H1 (cell line): ENCODE results near the gene GADD45B.

ENCODE experiments used
- BCL11A ChIP-seq, 2 experiments: IDR thresholded peaks; one replicate each; pipeline ENCODE4 v1.6.1; 2011; ENCODE audit warnings: low read depth in 2 of 2, low read length in 2 of 2, mild to moderate bottlenecking in 2 of 2
- EGR1 ChIP-seq: IDR thresholded peaks from 2 replicates; pipeline ENCODE4 v1.6.1; 2011; ENCODE audit warnings: low read depth, low read length, borderline replicate concordance
- EP300 ChIP-seq, 2 experiments: IDR thresholded peaks; 1 replicate in 1 of 2; 2 replicates in 1 of 2; pipeline ENCODE4 v1.6.1; 2011 to 2012; ENCODE audit warnings: low read depth in 2 of 2, low read length in 2 of 2, mild to moderate bottlenecking in 2 of 2, borderline replicate concordance in 1 of 2, inconsistent platforms in 1 of 2, moderate library complexity in 1 of 2
- EZH2 ChIP-seq: fragments of 200-600 bp; sonication (generic); IDR thresholded peaks from 2 replicates; pipeline ENCODE4 v1.7.1; 2012; ENCODE audit warnings: low read depth, mild to moderate bottlenecking, moderate library complexity, low read length, inconsistent platforms; ENCODE audit not compliant: severe bottlenecking
- JUN ChIP-seq: IDR thresholded peaks from 2 replicates; pipeline ENCODE4 v1.6.1; 2011; ENCODE audit warnings: low read depth, mild to moderate bottlenecking, improper control_type of control experiment, low read length
- POLR2A ChIP-seq, 2 experiments: IDR thresholded peaks; 1 replicate in 1 of 2; 2 replicates in 1 of 2; pipeline ENCODE4 v1.6.1; 2011; ENCODE audit warnings: low read depth in 2 of 2, low read length in 2 of 2, mild to moderate bottlenecking in 2 of 2; ENCODE audit errors: control extremely low read depth in 1 of 2
- RNF2 ChIP-seq: fragments of 200-900, 300-1000 bp; sonication (generic); IDR thresholded peaks from 2 replicates; pipeline ENCODE4 v1.7.1; 2016; ENCODE audit warnings: borderline replicate concordance, low read depth, mild to moderate bottlenecking, antibody characterized with exemption, low read length; ENCODE audit not compliant: poor library complexity, severe bottlenecking; ENCODE audit errors: missing control alignments
- SIN3A ChIP-seq, 2 experiments: IDR thresholded peaks in 1 of 2; conservative IDR thresholded peaks in 1 of 2; 2 replicates each; pipeline ENCODE4 v1.6.1; 2011 to 2012; ENCODE audit warnings: low read length in 2 of 2, improper control_type of control experiment in 1 of 2, low read depth in 1 of 2, mild to moderate bottlenecking in 1 of 2
- SRF ChIP-seq: IDR thresholded peaks from 2 replicates; pipeline ENCODE4 v1.6.1; 2011; ENCODE audit warnings: mild to moderate bottlenecking, low read depth, low read length, moderate library complexity
- SUZ12 ChIP-seq: fragments of 200-600 bp; sonication (generic); IDR thresholded peaks from 2 replicates; pipeline ENCODE4 v1.6.1; 2012; ENCODE audit warnings: mild to moderate bottlenecking, inconsistent platforms, low read length, moderate library complexity, mixed read lengths
- TF ChIP-seq, protein P1 (sequence below), 3 experiments: IDR thresholded peaks; 1 replicate in 2 of 3; 2 replicates in 1 of 3; pipeline versions ENCODE4 v1.5.1 to v1.6.1; 2011; ENCODE audit warnings: low read length in 3 of 3, mild to moderate bottlenecking in 3 of 3, inconsistent platforms in 2 of 3, low read depth in 1 of 3, moderate library complexity in 1 of 3; ENCODE audit not compliant: insufficient read depth in 1 of 3; ENCODE audit errors: control extremely low read depth in 1 of 3

DNA sequence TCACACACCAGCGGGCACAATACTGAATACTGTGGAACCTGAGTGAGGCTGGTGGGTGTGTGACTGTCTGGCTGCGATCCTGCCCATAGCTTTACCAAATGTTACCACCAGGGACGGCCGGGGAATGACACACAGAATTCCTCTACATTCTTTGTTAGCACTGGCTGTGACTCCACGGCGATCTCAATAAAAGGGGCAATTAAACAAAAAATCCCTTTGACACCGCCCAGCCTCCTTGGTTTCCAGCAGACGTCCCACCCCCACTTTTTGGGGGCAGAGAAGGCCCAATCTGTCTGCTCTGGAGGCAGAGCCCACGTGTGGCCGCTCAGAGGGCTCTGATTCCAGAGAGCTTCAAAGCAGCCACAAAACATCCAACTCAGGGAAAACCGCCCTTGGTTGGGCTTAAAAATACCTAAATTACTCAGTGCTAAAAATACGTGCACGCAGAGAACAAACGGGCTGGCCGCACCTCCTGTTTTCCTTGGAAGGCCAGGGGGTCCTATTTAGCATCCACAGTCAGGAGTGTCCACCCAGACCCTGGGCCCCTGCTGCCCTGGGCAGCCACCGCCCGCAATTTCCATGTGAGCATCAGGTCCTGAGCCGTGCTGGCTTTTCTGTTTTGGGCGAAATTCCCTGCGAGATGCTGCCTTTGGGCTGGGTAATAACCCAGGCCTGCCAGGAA lies 47.8 kb downstream of the GADD45B start:
- TF ChIP-seq RNF2 (no peak), JUN (no peak), EP300 (IDR thresholded peaks at IDR 0.05; ENCODE audit: borderline replicate concordance in 1 of 2, low read depth in 2 of 2, low read length in 2 of 2) (no peak), POLR2A (IDR thresholded peaks at IDR 0.05; ENCODE audit: control extremely low read depth in 1 of 2, low read depth in 2 of 2, low read length in 2 of 2) (no peak), SUZ12 (no peak), SRF (no peak), EZH2 (no peak), EGR1 (no peak), BCL11A (IDR thresholded peaks at IDR 0.05; ENCODE audit: low read depth in 2 of 2, low read length in 2 of 2) (no peak), SIN3A (conservative IDR thresholded peaks at IDR 0.05 in 1 of 2, IDR thresholded peaks at IDR 0.05 in 1 of 2; ENCODE audit: low read depth in 1 of 2, low read length in 2 of 2) (no peak)
- TF ChIP-seq, protein P1, sequence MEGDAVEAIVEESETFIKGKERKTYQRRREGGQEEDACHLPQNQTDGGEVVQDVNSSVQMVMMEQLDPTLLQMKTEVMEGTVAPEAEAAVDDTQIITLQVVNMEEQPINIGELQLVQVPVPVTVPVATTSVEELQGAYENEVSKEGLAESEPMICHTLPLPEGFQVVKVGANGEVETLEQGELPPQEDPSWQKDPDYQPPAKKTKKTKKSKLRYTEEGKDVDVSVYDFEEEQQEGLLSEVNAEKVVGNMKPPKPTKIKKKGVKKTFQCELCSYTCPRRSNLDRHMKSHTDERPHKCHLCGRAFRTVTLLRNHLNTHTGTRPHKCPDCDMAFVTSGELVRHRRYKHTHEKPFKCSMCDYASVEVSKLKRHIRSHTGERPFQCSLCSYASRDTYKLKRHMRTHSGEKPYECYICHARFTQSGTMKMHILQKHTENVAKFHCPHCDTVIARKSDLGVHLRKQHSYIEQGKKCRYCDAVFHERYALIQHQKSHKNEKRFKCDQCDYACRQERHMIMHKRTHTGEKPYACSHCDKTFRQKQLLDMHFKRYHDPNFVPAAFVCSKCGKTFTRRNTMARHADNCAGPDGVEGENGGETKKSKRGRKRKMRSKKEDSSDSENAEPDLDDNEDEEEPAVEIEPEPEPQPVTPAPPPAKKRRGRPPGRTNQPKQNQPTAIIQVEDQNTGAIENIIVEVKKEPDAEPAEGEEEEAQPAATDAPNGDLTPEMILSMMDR (IDR thresholded peaks at IDR 0.05; ENCODE audit: control extremely low read depth in 1 of 3, insufficient read depth in 1 of 3, low read depth in 1 of 3, low read length in 3 of 3): peak in 2 of 3 experiments; percentile 32 to 36; a peak in 2 of 4 replicates
